ENCODE data around the gene C5orf63.

DNA sequence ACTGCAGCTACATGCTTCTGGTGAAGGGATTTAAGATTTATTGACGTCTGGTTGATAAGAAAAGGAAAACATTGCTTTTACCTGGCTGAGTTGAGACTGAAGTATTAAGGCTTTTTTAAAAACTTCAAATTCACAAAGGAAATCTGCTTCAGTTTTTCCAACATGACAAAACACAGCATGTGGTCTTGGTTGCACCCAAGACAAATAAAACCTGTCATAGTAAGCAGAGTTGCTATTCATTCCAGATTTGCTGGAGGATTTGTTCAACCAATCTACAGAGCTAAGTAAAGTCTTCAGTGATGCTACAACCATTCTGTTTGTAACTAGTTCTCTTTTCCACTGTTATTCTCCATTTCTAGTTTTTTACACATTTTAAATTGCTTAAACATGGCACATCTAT, 11.3 kb downstream of the C5orf63 start:
- TF ChIP-seq POLR2A (IDR thresholded peaks at IDR 0.05) (no peak), CTCF (IDR thresholded peaks at IDR 0.05) (no peak)
